Measurements from ENCODE around the gene RNF223. TPM values are rescaled to one million over a fixed set of nuclear protein-coding genes. Genes with fewer than 3 reads are reported as not detected.

The RNF223 gene
- polyA plus RNA-seq (ENCODE audit: insufficient read depth in 1 of 5, insufficient read length in 5 of 5, low replicate concordance in 1 of 5), result under 1 TPM; 0.06 to 0.22 (median 0.13) TPM
- long read RNA-seq, donor 1, partial matches to known transcripts, result 0 of 1 reads
- long read RNA-seq, donor 1, other reads (novel, unspliced or antisense), result 0 of 1 reads
- long read RNA-seq, donor 2, result 0 reads
- long read RNA-seq, donor 3, result 0 reads
- long read RNA-seq, donor 4, result 0 reads
- long read RNA-seq, donor 5, partial matches to known transcripts, result 0 of 1 reads
- long read RNA-seq, donor 5, other reads (novel, unspliced or antisense), result 0 of 1 reads
- long read RNA-seq, donor 6, result 0 reads
- long read RNA-seq, donor 7, result 0 reads
- long read RNA-seq, donor 8, result 0 reads

DNA sequence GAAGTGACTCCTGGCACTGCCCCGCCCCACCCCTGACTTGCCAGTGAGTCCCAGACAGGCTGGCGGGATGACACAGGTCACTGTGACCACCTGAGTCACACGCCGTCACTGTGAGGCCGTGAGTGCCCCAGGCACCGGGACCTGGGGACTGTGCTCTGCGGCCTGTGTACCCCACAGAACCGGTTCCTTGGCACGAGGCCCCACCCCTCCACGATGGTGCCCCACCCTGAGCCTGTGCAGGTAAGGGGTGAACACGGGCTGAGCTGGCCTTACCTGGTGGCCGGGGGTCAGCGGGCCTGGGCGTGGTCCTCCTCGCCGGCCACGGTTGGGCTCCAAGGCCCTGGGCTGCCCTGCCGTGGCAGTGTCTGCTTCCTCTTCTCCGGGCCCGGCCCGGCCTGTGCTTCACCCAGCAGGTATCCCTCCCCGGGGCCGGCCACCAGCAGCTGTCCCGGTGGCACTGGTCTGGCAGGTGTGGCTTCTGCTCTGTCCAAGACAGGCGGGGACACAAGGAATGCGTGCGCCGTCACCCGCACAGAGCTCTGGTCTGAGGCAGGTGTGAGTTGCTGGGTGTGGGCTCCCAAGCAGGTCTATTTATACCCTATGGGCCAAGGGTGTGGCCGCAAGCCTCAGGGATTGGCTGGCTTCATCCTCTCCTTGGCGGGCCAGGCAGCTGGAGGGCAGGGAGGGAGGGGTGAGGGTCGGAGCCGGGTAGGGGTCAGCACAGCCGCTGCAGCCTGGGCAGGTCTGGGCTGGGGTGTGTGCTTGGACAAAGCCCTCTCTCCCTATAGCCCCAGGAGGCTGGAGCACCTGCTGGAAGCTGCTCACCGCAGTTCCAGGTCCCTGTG is at the start of gene RNF223:
TSS of gene RNF223 (minus strand) at position 564 of the 845 bp plus-strand sequence. CDS start 1,740 bp downstream, outside the sequence.
- DNase-seq, result peak in 1 of 2 donors; percentile 23

DNA sequence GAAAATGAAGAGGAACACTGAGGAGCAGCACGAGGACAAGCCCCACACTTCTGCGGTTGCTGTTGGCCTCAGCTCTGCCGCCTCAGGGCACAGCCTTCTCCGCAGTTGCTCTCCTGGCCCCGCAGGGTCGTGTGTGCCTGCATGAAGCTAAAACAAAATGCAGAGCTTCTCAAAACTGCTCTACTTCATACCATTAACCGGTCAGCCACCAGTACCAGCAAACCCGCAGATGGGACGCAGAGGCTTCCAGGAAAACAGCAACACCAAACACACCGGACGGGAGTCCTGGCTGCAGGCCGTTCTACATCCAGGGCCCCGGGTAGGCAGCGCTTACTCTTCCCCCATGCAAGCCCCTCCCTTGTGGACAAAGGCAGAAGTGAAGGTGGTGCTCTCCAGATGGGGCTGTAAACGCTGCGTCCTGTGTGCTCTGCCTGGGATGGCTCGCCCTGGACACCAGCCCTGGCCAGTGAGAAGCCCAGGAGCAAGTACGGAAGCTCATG is 48.9 kb upstream of the RNF223 start:
- DNase-seq, result no peak

DNA sequence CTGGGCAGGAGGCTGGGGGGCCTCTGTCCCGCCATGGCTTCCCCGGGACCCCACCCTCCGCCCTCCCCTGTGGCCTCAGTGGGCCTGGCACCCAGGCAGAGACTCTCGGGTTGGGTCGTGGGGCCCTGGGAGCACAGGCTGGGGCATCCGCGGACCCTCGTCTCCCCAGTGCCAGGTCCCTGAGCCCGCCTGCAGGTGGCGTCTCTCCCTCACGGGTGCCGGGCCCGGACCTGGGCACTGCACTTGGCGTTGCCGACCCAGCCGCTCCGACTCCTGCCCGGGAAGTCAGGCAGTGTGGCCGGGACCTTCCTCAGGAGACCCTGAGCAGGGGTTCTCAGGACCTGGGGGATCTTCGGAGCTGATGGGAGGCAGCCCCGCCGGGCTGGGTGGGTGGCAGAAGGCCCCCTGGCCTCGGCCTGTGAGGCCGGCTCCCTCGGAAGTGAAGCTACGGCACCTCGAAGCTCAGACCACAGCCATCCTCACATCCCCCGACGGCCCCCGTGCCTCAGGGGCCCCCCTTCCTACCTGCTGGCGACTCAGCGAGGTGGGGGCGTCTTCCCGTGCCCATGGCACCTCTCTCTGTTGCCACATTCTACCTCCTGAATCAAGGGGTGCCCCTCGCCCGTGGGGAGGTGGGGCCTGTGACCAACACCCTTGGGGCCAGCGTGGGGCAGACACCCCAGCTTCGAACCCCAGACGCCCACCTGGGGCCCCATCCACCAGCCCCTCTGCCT is 48.1 kb upstream of the RNF223 start:
- DNase-seq, result peak in 1 of 2 donors; percentile 68

DNA sequence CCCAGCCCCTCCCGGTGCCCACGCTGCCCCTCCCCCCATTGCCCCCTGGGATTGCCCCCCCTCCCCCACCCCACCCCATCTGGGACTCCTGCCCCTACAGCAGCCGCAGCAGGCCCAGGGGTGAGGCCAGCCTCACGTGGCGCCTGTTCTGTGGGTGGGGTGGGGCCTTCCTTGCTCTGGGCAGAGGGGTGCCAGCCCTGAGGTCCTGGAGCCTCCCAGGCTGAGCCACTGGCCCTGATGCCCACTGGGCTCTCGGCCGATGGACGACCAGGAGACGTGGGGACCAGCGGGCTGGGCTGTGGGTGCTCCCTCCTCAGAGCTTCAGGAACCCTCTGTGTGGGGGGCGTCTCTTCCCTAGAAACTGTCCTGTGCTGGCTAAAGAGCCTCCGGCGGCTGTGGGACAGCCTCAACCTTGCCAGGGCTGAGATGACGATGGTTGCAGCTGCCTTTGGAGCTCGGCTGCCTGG is 47.5 kb upstream of the RNF223 start:
- DNase-seq, result no peak

DNA sequence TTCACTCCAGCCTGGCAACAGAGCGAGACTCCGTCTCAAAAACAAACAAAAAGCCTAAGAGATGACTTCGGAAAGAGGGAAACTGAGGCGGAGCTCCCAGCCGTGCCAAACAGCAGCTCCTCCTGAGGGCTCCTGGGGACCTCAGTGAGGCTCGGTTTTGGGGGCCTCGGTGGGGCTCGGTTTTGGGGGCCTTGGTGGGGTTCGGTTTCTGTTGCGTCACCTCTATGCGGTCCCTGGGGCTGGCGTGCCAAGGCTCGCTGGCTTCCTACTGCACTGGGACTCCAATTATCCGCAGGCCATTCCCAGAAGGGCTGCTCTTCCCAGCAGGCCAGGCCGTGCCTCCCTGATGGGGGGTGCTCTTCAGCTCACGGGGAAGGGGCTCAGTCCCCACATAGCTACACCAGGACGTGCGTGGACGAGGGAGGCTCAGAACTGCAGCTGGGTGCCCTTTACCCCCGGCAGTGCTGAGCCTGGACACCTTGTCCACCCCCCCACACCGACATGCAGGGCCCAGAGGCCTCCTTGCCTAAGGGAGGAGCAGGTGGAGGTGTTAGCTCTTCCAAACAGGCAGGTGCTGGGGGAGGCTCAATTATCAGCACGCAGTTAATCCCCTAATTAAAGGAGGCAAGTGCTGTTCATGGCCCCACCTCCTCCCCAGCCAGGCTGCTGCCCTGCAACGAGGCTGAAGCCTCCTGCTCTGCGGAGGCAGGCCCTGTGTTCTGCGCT is 46.9 kb upstream of the RNF223 start:
- DNase-seq, result no peak

DNA sequence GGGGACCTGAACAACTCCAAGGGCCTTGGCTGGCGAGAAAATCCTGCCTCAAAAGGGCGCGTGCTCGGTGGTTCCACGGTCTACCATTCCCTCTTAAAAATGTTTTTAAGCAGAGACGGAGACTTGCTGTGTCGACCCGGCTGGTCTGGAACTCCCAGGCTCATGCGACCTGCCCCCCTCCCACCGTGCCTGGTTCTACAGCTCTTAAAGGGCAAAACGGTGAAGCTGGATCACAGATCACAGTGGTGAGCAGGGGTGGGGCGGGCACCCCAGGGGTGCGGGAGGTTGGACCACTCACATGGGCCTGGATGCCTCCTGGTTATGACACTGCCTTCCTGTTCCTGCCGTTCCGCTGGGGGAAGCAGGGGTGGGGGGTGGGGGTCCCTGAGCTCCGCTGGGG is 46.0 kb upstream of the RNF223 start:
- DNase-seq, result no peak

DNA sequence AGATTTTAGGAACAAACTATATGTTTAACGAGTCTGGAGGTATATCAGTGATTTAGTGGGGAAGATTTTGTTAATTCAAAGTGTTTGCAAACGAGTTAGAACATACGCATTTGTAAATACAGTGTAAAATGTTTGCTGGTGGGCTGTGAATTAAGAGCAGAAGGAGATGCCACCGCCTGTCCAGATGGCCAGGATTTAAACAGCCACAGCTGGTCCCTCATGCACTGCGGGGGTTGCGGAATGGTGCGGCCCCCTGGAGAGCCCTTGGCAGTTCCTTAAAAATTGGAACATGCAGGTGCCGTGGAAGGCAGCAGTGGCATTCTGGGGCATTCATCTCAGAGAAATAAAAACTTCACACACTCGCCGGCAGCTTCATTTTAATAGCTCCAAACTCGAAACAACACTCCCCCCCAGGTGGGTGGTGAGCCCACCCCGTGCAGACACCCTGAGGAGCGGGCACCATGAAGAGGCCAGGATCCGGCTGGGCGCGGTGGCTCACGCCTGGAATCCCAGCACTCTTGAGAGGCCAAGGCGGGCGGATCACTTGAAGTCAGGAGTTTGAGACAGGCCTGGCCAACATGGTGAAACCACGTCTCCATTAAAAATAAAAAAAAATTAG is 45.3 kb upstream of the RNF223 start:
- no peak for DNase-seq

DNA sequence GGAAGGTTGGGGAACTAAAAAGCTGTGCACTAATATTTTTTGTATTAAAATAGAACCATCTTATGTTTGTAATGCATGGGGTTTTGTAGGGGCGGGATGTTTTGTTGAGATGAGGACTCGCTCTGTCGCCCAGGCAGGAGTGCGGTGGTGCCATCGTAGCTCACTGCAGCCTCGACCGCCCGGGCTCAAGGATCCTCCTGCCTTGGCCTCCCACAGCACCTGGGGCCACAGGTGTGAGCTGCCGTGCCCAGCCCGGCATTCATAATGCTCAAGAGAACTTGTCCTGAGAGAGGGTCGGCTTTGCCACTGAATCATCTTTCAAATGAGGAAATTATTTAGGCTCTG is 44.7 kb upstream of the RNF223 start:
- DNase-seq, result no peak

DNA sequence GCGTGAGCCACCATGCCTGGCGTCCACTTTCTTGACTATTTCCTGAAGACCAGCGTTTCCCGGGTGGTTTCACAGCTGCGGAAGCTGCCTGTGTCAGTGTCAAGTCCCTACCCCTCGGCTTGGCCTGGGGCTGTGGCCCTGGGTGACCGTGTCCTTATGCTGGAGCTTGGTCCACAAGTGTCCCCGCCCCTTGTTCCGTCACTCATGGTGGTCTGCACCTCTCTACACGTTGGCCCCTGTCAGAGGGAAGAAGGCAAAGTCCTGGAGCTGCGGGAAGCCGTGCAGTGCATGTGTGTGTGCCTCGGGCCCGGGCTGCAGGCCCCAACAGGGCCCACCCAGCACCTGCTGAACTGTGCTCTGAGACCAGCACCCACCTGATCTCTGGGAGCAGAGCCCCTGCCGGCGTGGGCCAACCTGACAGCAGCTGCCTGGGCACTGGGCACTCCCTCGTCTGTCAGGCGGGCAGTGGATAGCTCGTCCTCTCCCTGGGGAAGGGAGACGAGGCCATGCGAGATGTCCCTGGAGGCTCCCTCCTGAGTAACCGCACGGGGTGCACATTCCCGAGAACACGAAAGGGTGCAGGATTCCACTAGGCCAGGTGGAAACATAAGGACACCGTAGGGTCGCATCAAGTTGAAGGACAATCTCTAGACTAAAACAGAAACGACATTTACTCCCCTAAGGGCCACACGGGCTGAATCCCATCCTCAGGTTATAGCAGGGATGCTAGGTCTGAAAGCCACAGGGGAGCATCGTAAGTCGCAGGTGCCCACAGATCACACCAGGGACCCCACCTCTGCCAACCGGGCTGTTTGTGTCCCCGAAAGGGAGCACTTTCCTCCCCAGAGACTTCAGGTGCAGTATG is 44.1 kb upstream of the RNF223 start:
- DNase-seq, result no peak

DNA sequence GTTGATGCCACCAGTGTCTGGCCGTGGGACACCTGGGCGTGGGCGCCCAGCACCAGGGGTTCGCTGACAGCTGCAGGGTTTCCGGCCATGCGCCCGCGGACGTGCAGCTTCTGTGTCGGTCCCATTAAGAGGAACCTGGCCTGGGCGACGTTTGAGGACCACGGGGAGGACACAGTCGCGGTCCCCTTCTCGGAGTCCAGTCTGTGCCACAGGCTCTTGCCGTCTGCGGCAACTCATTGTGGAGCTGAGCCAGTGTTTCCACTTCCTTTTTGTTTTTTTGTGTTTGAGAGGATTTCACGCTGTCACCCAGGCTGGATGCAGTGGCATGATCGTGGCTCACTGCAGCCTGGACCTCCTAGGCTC is 43.3 kb upstream of the RNF223 start:
- DNase-seq, result no peak

DNA sequence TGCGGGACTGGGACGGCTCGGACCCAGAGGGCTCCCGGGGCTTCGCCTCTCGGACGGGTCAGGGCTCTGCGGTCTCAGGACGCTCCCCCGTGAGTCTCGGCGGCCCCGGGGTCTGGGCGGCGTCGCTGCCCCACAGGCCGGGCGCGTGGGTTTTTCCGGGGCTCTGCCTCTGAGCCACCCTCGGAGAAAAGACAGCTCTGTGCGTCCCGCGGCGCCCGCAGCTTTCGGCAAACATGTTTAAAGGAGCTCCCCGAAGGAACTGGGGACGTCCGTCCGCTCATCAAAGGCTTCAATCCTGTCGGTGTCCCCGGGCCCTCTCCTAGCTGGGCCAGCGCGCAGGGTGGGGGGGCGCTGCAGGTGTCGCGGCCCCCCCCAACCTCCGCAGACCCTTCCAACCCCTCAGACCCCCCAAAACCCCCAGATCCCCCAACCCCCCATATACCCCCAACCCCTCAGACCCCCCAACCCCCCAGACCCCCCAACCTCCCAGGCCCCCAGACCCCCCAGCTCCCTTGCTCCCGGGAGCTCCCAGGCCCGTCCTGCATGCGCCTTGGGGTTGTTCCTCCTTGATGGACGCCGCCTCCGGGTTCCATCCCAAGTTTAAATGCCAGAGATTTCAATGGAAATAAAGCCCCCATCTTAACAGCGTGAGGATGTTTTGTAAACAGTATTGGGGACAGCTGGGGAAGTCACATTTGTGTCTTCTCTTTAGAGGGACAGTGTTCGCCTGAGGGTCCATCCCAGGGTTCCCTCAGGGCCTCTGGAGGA is 42.8 kb upstream of the RNF223 start:
- DNase-seq, result no peak

DNA sequence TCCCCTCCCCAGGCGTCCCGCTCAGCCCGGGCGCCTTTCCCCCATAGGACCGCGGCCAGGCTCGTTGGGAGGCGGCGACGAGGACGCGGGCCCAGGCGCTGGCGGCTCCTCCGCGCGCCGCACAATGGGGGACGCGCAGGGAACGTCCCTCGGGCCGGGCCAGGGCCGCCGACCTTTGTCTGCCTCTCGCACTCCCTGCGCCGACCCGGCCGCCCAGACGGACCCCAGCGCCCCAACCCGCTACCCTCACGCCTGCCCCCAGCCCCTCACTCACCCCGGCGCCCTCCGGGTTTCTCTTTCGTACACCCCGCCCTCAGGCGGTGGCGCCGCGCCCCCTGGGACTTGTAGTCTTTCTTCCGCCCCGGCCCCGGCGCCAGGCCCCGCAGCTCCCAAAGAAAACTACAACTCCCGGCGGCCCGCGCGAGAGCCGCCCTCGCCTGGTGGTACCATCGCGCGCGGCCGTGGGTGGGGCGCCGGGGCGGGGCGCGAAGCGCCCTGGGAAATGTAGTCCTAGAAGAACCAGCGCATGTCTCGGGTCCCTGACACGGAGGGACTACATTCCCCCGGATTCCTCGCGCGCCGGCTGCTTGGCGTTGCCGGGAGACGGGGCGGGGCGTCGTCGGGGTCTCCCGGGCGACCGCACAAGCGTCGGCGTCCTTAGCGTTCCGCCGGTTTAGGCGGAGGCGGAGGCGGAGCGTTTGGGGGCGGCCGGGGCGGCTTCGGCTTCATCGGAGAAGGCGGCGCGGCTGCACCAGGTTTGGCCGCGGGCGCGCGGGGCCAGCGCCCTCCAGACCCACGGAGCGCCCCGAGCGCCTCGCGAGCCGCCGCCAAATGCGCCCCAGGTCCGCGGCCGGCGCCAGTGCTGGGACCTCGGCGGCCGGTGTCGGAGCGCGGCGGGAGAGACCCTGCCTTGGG is 41.9 kb upstream of the RNF223 start, which contains the start of gene C1orf159:
TSS of gene C1orf159 (minus strand) at position 304 of the 915 bp plus-strand sequence. CDS start 24,546 bp downstream, outside the sequence.
- peak; percentile 98 to 99 for DNase-seq

DNA sequence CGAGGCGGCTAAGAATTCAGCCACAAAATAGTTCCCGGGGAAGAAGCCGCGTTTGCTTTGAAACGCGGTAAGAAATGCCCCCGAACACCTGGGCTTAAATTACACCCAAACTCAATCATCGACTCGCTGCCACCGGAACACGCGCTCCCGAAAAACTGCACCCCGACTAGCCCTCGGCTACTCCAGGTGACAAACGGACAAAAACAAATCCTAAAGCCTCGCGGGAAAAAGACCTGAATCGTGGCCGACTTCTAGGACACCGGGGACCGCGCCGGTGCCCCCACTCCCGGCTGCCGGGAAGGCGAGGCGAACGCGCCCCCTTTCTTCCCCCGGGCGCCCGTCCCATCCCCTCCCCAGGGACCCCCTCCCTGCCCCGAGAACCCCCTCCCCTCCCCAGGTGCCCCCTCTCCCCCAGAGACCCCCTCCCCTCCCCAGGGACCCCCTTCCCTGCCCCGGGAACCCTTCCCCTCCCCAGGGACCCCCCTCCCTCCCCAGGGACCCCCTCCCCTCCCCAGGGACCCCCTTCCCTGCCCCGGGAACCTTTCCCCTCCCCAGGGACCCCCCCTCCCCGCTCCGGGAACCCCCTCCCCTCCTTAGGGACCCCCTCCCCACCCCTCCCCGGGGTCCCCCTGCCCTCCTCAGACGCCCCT is 41.2 kb upstream of the RNF223 start:
- DNase-seq, result no peak

DNA sequence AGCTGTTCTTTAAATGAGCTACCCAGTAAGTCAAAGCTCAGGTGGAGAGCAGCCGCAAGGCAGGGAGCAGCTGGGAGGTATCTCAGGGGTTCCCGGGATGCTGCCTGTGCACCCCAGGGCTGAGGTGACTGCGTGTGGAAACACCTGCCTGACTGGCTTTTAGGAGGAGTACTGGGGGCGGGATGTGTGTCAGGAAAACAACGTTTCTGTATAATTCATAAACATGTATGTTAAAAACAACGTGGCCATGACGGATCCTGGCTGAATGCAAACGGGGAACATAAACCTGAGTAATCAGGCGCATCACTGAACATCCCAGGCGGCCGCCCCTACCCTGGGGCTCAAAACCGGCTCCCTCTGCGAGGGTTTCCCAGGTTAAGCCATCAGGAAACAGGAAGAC is 40.3 kb upstream of the RNF223 start:
- DNase-seq, result no peak

DNA sequence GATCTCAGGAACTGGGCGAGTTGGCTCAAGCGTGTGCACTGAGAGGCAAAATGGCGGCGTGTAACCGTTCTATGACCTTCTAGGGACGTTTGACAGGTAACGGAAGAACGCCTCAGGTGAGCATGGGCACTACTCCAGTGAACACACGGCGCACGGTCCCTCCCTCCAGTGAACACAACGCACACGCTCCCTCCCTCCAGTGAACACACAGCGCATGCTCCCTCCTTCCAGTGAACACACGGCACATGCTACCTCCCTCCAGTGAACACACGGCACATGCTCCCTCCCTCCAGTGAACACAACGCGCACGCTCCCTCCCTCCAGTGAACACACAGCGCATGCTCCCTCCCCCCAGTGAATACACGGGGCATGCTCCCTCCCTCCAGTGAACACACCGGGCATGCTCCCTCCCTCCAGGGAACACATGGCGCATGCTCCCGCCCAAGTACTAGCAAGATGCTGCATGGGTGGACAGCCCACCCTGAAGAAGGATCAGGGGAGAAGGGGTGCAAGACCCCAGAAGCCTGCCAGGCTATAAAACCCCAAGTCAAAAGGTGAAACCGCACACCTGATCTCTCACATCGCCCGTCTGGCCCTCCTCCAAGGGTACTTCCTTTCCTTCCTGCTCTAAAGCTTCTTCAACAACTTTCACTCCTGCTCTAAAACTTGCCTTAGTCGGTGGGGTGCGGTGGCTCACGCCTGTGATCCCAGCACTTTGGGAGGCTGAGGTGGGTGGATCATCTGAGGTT is 38.3 kb upstream of the RNF223 start:
- no peak for DNase-seq

DNA sequence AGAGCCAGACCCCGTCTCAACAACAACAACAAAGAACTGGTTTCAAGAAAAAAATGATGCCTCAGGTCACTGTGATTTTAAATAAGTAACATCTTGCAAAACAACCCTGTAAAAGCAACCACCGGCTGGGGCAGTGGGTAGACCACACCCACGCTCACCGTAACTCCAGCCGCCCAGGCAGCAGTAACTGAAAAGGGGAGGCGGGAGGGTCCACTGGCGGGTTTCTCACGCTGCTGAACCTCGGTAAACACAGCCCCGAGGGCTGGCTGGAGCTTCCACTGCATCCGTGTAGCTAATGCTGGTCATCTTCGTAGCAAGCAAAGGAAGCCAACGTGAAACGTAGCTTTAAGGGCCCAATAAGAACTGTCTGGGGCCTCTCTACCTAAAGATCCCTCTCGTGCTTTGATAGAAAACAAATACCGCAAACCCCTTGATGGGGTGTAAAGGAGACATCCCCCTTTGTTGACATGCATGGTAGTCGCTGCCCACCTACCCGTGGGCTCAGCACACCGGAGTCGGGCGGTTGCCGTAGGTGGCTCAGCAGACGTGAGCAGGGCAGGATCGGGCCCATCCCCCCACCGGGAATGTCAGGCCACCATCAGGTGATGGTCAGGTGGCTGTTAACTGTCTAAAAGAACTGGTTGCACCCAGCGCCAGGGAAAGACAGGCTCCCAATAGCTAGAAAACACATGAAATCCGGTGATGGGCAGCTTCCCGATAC is 37.6 kb upstream of the RNF223 start:
- no peak for DNase-seq

Measured in right lung (tissue), 10 donors.